Bronchial epithelial cell (primary cell): ENCODE results near the gene SLC4A4. TPM values are rescaled to one million over a fixed set of nuclear protein-coding genes. Genes with fewer than 3 reads are reported as not detected.
"Not testable (repeated sequence)": the region's sequence is repeated elsewhere in the genome, so short reads cannot be mapped to it uniquely, and the experiment has no call there.

Experiments used
- DNase-seq: peaks from one replicate; pipeline ENCODE4 v3.0.0-alpha.2; 2010; ENCODE audit warnings: low read depth
- FAIRE-seq: peaks from 2 replicates; lab custom pipeline; 2011; peaks lifted over from hg19 to GRCh38; lab: Jason Lieb, UNC
- H3K27me3 ChIP-seq: 2 replicates; pipeline ENCODE4 v1.5.1; 2011; ENCODE audit warnings: low read length; ENCODE audit not compliant: control insufficient read depth, insufficient read depth
- H3K36me3 ChIP-seq: 2 replicates; pipeline ENCODE4 v1.5.1; 2011; ENCODE audit warnings: low read length; ENCODE audit not compliant: control insufficient read depth, insufficient read depth
- H3K4me3 ChIP-seq: 2 replicates; pipeline ENCODE4 v1.5.1; 2011; ENCODE audit warnings: mild to moderate bottlenecking, low read depth, low read length, control low read depth
- total RNA-seq: library from RNA; depleted of rRNA; stranded (reverse); fragments of >200 nt; gene quantifications from 2 replicates; pipeline ENCODE4 v1.2.1, GENCODE V29; 2014
- TF ChIP-seq, protein P1 (sequence below): IDR thresholded peaks from 2 replicates; pipeline ENCODE4 v1.5.1; 2011; ENCODE audit warnings: mild to moderate bottlenecking, moderate library complexity, low read length, control low read depth, inconsistent platforms; ENCODE audit not compliant: insufficient read depth, severe bottlenecking

The SLC4A4 gene
- total RNA-seq, 1 donor from 2014 or later, result 0.26 TPM

DNA sequence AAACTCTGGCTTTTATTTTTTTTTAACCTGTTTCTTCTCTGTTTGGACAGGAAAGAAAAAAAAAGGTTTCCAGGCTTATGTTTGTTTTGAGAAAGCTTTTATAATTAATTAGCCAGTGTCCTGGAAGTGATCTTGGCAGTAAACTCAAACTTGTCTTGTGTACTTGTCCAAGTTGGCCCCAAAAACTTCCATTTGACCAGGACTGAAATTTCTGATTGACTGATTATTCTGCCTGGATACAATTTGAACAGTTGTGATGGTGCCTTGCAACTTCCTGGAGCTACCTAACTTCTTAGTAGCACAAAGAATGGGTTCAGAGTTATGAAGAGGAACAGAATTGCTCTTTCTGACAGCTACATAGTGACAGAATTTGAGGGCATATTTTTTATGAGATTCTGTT, 62.0 kb downstream of the SLC4A4 start:
- H3K27me3 ChIP-seq, result no peaks in the 10 kb centered on the region

DNA sequence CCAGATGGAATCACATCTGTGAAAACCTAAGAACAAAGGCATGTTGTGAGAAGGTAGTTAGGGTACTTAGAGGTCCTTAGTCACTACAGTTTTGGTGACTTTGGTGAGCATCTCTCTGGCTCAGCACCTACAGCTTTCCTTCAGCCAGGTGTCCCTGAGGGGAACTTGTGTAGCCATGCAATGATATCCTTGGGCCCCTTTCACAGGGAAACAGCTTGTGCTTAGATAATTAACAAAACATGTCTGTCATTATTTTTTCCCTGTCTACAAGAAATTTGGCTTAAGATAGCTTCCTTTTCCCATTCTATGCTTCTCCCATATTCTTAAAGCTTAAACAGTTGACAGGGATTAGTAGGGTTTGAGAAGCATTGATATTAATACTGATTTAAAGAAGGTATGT, 63.8 kb downstream of the SLC4A4 start:
- Histone ChIP-seq H3K27me3 (no peaks in the 10 kb centered on the region), H3K4me3 (no peak overlapping the region)

More for the DNA sequence above, 62.0 kb downstream of the SLC4A4 start:
- Histone ChIP-seq H3K36me3 (no peaks in the 10 kb centered on the region), H3K4me3 (no peak overlapping the region)
- TF ChIP-seq, protein P1, sequence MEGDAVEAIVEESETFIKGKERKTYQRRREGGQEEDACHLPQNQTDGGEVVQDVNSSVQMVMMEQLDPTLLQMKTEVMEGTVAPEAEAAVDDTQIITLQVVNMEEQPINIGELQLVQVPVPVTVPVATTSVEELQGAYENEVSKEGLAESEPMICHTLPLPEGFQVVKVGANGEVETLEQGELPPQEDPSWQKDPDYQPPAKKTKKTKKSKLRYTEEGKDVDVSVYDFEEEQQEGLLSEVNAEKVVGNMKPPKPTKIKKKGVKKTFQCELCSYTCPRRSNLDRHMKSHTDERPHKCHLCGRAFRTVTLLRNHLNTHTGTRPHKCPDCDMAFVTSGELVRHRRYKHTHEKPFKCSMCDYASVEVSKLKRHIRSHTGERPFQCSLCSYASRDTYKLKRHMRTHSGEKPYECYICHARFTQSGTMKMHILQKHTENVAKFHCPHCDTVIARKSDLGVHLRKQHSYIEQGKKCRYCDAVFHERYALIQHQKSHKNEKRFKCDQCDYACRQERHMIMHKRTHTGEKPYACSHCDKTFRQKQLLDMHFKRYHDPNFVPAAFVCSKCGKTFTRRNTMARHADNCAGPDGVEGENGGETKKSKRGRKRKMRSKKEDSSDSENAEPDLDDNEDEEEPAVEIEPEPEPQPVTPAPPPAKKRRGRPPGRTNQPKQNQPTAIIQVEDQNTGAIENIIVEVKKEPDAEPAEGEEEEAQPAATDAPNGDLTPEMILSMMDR, result no peak
- no peak for FAIRE-seq
- no peak for DNase-seq

DNA sequence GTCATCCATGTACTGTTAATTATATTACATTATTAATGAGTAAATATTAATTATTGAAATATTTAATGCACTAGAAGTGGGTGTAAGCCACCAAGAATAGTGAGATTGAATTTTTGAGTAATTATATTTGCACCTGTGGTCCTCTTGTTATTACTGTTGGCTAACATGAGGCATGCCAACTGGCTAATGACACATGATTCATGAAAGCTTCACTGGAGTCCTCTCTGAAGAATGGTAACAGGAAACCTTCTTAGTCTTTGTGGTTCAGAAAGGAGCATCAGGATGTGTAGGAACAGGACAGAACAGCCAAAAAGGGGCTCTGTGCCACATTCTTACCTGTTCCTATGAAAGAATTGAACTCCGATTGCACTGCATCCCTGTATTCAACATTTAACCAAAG, 65.2 kb downstream of the SLC4A4 start:
- Histone ChIP-seq H3K4me3 (no peak overlapping the region), H3K36me3 (no peaks in the 10 kb centered on the region), H3K27me3 (no peaks in the 10 kb centered on the region)
- TF ChIP-seq, protein P1, result no peak
- DNase-seq, result peak; percentile 21
- no peak for FAIRE-seq

More for the DNA sequence above, 63.8 kb downstream of the SLC4A4 start:
- TF ChIP-seq, protein P1, result no peak
- no peak for DNase-seq
- no peak for FAIRE-seq
- no peaks in the 10 kb centered on the region for H3K36me3 ChIP-seq

DNA sequence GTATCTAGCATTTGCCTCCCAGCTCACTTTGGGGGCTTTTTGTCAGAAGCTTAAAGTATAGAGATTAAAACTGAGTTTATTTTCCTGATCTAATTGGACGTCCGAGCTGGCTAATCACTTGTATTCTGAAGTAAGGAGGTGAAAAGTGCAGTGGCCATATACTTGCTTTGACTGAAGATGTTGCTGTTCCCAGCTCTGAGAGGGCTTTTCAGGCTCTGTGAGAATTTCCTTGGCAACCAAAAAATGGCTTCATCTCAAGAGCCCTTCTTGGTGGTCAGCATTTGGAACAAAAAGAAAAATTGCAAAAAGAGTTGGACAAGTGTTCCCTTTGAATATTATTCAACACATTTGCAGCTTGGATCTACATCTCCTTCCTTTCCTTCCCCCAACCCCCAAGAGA, 67.0 kb downstream of the SLC4A4 start:
- H3K27me3 ChIP-seq, result no peaks in the 10 kb centered on the region
- no peaks in the 10 kb centered on the region for H3K36me3 ChIP-seq
- no peak overlapping the region for H3K4me3 ChIP-seq
- FAIRE-seq (no peak), DNase-seq (no peak)
- TF ChIP-seq, protein P1, result no peak

DNA sequence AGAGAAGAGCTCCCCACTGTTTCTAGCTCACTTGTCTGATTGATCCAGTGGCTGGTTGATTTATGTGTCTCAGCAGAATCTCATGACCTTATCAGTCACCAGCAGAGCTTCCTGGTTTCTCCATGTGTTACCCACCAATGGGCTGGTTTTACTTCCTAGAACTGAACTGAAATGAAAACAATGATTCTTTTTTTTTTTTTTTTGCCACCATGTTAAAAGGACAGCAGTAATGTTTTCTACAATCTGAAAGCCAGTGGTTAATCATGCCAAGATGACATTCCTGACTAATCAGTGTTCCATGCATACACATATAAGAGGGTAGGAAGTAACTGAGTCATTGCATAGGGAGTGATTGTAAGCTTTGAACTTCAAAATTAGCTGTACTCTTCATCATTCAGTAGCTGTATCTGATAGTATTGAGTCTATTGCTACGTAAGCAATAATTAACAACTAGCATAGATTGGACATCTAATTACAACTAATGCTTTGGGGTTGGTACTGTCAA, 67.7 kb downstream of the SLC4A4 start:
- TF ChIP-seq, protein P1, result no peak
- Histone ChIP-seq H3K36me3 (no peaks in the 10 kb centered on the region), H3K27me3 (no peaks in the 10 kb centered on the region), H3K4me3 (no peak overlapping the region)
- DNase-seq, result peak; percentile 88
- no peak for FAIRE-seq

DNA sequence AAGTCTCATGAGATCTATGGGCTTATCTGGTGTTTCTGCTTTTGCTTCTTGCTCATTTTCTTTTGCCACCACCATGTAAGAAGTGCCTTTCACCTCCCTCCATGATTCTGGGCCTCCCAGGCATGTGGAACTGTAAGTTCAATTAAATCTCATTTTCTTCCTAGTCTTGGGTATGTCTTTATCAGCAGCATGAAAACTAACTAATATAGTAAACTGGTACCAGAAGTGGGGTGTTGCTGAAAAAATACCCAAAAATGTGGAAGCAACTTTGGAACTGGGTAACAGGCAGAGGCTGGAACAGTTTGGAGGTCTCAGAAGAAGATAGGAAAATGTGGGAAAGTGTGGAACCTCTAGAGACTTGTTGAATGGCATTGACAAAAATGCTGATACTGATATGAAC, 70.1 kb downstream of the SLC4A4 start:
- not testable (repeated sequence) for DNase-seq, H3K27me3 ChIP-seq, H3K36me3 ChIP-seq, FAIRE-seq, H3K4me3 ChIP-seq
